ENCODE data around the gene EIF2AK2.

EIF2AK2 gene

GRCh38 chr2:37168217-37168981 is 11.6 kb upstream of the EIF2AK2 start:
- TF ChIP-seq ZNF8 (CRISPR knock-in tag; IDR thresholded peaks at IDR 0.05) (no peak), PPARA (CRISPR knock-in tag; IDR thresholded peaks at IDR 0.05; ENCODE audit: borderline replicate concordance) (no peak), ZNF70 (CRISPR knock-in tag; IDR thresholded peaks at IDR 0.05) (no peak), TSHZ2 (CRISPR knock-in tag; IDR thresholded peaks at IDR 0.05) (no peak), TCF4 (CRISPR knock-in tag; IDR thresholded peaks at IDR 0.05; ENCODE audit: borderline replicate concordance) (no peak), TOX (CRISPR knock-in tag; IDR thresholded peaks at IDR 0.05; ENCODE audit: borderline replicate concordance) (no peak), CREB5 (CRISPR knock-in tag; IDR thresholded peaks at IDR 0.05; ENCODE audit: low read depth) (no peak), CSDC2 (CRISPR knock-in tag; IDR thresholded peaks at IDR 0.05) (no peak), ARNTL (CRISPR knock-in tag; IDR thresholded peaks at IDR 0.05; ENCODE audit: borderline replicate concordance, low read depth) (no peak), ZFP30 (CRISPR knock-in tag; IDR thresholded peaks at IDR 0.05) (no peak), PATZ1 (CRISPR knock-in tag; IDR thresholded peaks at IDR 0.05; ENCODE audit: borderline replicate concordance) (no peak), POU6F1 (CRISPR knock-in tag; IDR thresholded peaks at IDR 0.05; ENCODE audit: borderline replicate concordance, low read depth) (no peak), CSRNP3 (CRISPR knock-in tag; IDR thresholded peaks at IDR 0.05) (no peak)
- ATAC-seq: peak; percentile 98

- TF ChIP-seq ZFP30 (CRISPR knock-in tag; IDR thresholded peaks at IDR 0.05) (no peak), TSHZ2 (CRISPR knock-in tag; IDR thresholded peaks at IDR 0.05) (no peak), SNAI2 (CRISPR knock-in tag; IDR thresholded peaks at IDR 0.05) (no peak), ARNTL (CRISPR knock-in tag; IDR thresholded peaks at IDR 0.05; ENCODE audit: borderline replicate concordance, low read depth) (no peak)
- no peak for ATAC-seq
Observed at GRCh38 chr2:37167636-37168180, 10.9 kb upstream of the EIF2AK2 start.

- ATAC-seq: no peak
- TF ChIP-seq CREB5 (CRISPR knock-in tag; IDR thresholded peaks at IDR 0.05; ENCODE audit: low read depth) (no peak), CSDC2 (CRISPR knock-in tag; IDR thresholded peaks at IDR 0.05) (no peak), CSRNP3 (CRISPR knock-in tag; IDR thresholded peaks at IDR 0.05) (no peak), OSR1 (CRISPR knock-in tag; IDR thresholded peaks at IDR 0.05) (no peak), BACH2 (CRISPR knock-in tag; IDR thresholded peaks at IDR 0.05; ENCODE audit: borderline replicate concordance) (no peak), ZFP30 (CRISPR knock-in tag; IDR thresholded peaks at IDR 0.05) (peak; percentile 76)
Observed at GRCh38 chr2:37164757-37165156, 8.0 kb upstream of the EIF2AK2 start.
